ENCODE measurements around the gene ABCC10.
"Not testable (repeated sequence)": the region's sequence is repeated elsewhere in the genome, so short reads cannot be mapped to it uniquely, and the experiment has no call there.

- not testable (repeated sequence) for TF ChIP-seq CTCF, POLR2A (IDR thresholded peaks at IDR 0.05)
Observed at GRCh38 chr6:43467265-43467664, 39.9 kb downstream of the ABCC10 start.

Data from suprapubic skin (tissue), 3 donors.